ENCODE measurements around the gene CFAP210.

The CFAP210 gene

GRCh38 chr2:169715379-169716237, 21.4 kb upstream of the CFAP210 start:
- H3K4me3 ChIP-seq (IDR thresholded peaks at IDR 0.05; ENCODE audit: insufficient read depth, low read depth, low read length): no peak overlapping the region
- no peak overlapping the region for H3K9ac ChIP-seq
- H3K79me2 ChIP-seq (ENCODE audit: insufficient read depth, low read depth): no peaks in the 10 kb centered on the region
- TF ChIP-seq CTCF (conservative IDR thresholded peaks at IDR 0.05; ENCODE audit: low read depth, low read length): no peak
- no peaks in the 10 kb centered on the region for H4K20me1 ChIP-seq (ENCODE audit: insufficient read depth)
- H3K27me3 ChIP-seq (ENCODE audit: insufficient read depth, low read depth): no peaks in the 10 kb centered on the region
- H3K27ac ChIP-seq: no peak overlapping the region
- H3K36me3 ChIP-seq (ENCODE audit: insufficient read depth): no peaks in the 10 kb centered on the region
- H3K4me2 ChIP-seq: no peak overlapping the region
- peaks cover 6% of the 10 kb centered on the region for H3K4me1 ChIP-seq (ENCODE audit: low read depth, poor library complexity, severe bottlenecking)
- no peak overlapping the region for H2AFZ ChIP-seq (ENCODE audit: low read depth)

- H3K27me3 ChIP-seq (ENCODE audit: insufficient read depth, low read depth): no peaks in the 10 kb centered on the region
- no peaks in the 10 kb centered on the region for H4K20me1 ChIP-seq (ENCODE audit: insufficient read depth)
- no peak overlapping the region for H3K4me3 ChIP-seq (IDR thresholded peaks at IDR 0.05; ENCODE audit: insufficient read depth, low read depth, low read length)
- H3K4me2 ChIP-seq: no peak overlapping the region
- H2AFZ ChIP-seq (ENCODE audit: low read depth): no peak overlapping the region
- H3K9ac ChIP-seq: no peak overlapping the region
- no peak overlapping the region for H3K27ac ChIP-seq
- peaks cover 6% of the 10 kb centered on the region for H3K4me1 ChIP-seq (ENCODE audit: low read depth, poor library complexity, severe bottlenecking)
- no peak for TF ChIP-seq CTCF (conservative IDR thresholded peaks at IDR 0.05; ENCODE audit: low read depth, low read length)
- H3K79me2 ChIP-seq (ENCODE audit: insufficient read depth, low read depth): no peaks in the 10 kb centered on the region
- no peaks in the 10 kb centered on the region for H3K36me3 ChIP-seq (ENCODE audit: insufficient read depth)
These were observed 20.5 kb upstream of the CFAP210 start for GRCh38 chr2:169714699-169715098.

GRCh38 chr2:169713331-169713730, 19.1 kb upstream of the CFAP210 start:
- H3K4me3 ChIP-seq (IDR thresholded peaks at IDR 0.05; ENCODE audit: insufficient read depth, low read depth, low read length): no peak overlapping the region
- H3K4me1 ChIP-seq (ENCODE audit: low read depth, poor library complexity, severe bottlenecking): no peaks in the 10 kb centered on the region
- no peak overlapping the region for H3K9ac ChIP-seq
- H2AFZ ChIP-seq (ENCODE audit: low read depth): no peak overlapping the region
- TF ChIP-seq CTCF (conservative IDR thresholded peaks at IDR 0.05; ENCODE audit: low read depth, low read length): no peak
- no peaks in the 10 kb centered on the region for H4K20me1 ChIP-seq (ENCODE audit: insufficient read depth)
- no peaks in the 10 kb centered on the region for H3K79me2 ChIP-seq (ENCODE audit: insufficient read depth, low read depth)
- H3K36me3 ChIP-seq (ENCODE audit: insufficient read depth): no peaks in the 10 kb centered on the region
- H3K27me3 ChIP-seq (ENCODE audit: insufficient read depth, low read depth): no peaks in the 10 kb centered on the region
- no peak overlapping the region for H3K4me2 ChIP-seq
- no peak overlapping the region for H3K27ac ChIP-seq

- no peak overlapping the region for H2AFZ ChIP-seq (ENCODE audit: low read depth)
- H3K4me2 ChIP-seq: no peak overlapping the region
- no peaks in the 10 kb centered on the region for H3K79me2 ChIP-seq (ENCODE audit: insufficient read depth, low read depth)
- no peaks in the 10 kb centered on the region for H3K27me3 ChIP-seq (ENCODE audit: insufficient read depth, low read depth)
- H3K9ac ChIP-seq: no peak overlapping the region
- H3K36me3 ChIP-seq (ENCODE audit: insufficient read depth): no peaks in the 10 kb centered on the region
- H3K4me3 ChIP-seq (IDR thresholded peaks at IDR 0.05; ENCODE audit: insufficient read depth, low read depth, low read length): no peak overlapping the region
- no peaks in the 10 kb centered on the region for H4K20me1 ChIP-seq (ENCODE audit: insufficient read depth)
- H3K27ac ChIP-seq: no peak overlapping the region
- H3K4me1 ChIP-seq (ENCODE audit: low read depth, poor library complexity, severe bottlenecking): no peaks in the 10 kb centered on the region
- TF ChIP-seq CTCF (conservative IDR thresholded peaks at IDR 0.05; ENCODE audit: low read depth, low read length): no peak
These were observed 18.6 kb upstream of the CFAP210 start for GRCh38 chr2:169712791-169713227.

Data from KMS-11 (cell line).